ENCODE data around the gene APPBP2. TPM values are rescaled to one million over a fixed set of nuclear protein-coding genes. Genes with fewer than 3 reads are reported as not detected.

APPBP2 gene
- total RNA-seq, 2 experiments from 2014 or later = 18.5 to 18.7 TPM

DNA sequence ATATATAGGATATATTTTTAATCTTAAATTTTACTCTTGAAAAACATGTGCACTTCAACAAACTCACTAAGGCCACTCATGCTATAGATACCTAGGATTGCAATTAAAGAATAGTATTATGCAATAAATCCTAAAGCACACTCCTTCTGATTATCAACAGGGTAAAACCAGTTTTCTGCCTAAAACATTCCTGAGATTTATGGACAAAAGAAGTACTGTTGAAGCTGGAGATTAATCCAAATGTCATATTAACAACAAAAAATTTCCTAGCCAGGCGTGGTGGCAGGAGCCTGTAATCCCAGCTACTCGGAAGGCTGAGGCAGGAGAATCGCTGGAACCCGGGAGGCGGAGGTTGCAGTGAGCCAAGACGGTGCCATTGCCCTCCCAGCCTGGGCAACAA is 82.3 kb downstream of the APPBP2 start:
- H3K27me3 ChIP-seq (ENCODE audit: control insufficient read depth in 1 of 2, insufficient read depth in 2 of 2, low read length in 2 of 2) = no peaks in the 10 kb centered on the region
- no peak overlapping the region for H3K4me3 ChIP-seq (ENCODE audit: low read length)
- Mint-ChIP-seq H3K9me3 (no peaks in the 10 kb centered on the region), H3K27me3 (no peaks in the 10 kb centered on the region), H3K4me3 (no peak overlapping the region), H3K27ac (no peak overlapping the region), H3K4me1 (ENCODE audit: low read depth) (no peaks in the 10 kb centered on the region), H3K36me3 (ENCODE audit: low read depth) (peaks cover 34% of the 10 kb centered on the region)
- ATAC-seq (ENCODE audit: poor library complexity) (no peak), DNase-seq (no peak)
- peaks cover 15% of the 10 kb centered on the region for H3K36me3 ChIP-seq (ENCODE audit: insufficient read depth, low read length)
- ChIA-PET CTCF (no interaction called here), POLR2A (no interaction called here)
- no peak overlapping the region for H3K27ac ChIP-seq (ENCODE audit: low read depth in 1 of 2, low read length in 2 of 2)
- intact Hi-C loops (cut with DNase I, micrococcal nuclease) = no loop called here
- H3K9me3 ChIP-seq (ENCODE audit: control insufficient read depth in 1 of 2, insufficient read depth in 1 of 2, low read length in 2 of 2) = no peaks in the 10 kb centered on the region
- TF ChIP-seq, protein P1, sequence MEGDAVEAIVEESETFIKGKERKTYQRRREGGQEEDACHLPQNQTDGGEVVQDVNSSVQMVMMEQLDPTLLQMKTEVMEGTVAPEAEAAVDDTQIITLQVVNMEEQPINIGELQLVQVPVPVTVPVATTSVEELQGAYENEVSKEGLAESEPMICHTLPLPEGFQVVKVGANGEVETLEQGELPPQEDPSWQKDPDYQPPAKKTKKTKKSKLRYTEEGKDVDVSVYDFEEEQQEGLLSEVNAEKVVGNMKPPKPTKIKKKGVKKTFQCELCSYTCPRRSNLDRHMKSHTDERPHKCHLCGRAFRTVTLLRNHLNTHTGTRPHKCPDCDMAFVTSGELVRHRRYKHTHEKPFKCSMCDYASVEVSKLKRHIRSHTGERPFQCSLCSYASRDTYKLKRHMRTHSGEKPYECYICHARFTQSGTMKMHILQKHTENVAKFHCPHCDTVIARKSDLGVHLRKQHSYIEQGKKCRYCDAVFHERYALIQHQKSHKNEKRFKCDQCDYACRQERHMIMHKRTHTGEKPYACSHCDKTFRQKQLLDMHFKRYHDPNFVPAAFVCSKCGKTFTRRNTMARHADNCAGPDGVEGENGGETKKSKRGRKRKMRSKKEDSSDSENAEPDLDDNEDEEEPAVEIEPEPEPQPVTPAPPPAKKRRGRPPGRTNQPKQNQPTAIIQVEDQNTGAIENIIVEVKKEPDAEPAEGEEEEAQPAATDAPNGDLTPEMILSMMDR (IDR thresholded peaks at IDR 0.05) = no peak
- no peaks in the 10 kb centered on the region for H3K4me1 ChIP-seq (ENCODE audit: insufficient read depth, low read length)

DNA sequence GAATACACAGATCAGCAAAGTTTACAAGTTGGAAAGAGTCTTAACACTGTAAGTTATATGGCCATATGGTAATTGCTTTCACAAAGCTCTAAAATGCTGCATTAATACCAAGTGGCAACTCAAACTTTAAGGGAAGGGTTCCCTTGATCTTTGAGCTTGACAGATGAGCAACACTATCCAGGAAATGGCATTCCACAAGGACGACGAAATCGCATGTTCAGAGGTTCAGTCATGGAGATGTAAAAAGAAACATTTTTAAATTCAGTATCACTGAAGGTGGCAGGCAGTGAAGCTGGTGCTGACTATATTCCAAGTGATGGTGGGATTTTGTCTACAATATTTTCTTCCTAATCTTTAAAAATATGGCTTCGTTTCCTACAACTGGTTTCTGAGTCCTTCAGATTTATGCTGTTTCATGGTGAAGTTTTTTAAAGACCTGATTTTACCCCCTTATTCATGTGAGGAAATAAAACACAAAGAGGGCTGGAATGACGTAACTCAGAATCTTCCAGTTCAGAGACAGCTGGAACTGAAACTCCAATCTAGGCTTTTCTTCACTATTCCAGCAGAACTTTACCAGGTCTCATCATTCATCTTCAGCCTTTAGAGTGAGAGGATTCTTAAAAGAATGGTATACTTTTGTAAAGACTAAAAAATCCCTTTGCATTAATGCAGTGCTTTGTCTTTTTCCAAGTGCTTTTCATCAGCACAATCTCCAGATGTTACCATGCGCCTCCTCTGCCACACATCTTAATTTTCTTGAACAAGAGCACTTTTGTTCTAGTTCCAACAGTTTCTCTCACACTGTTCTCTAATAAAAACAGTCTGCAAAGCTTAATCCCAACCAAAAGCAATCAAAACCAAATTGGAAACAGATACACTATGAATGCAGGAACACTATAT is 83.5 kb downstream of the APPBP2 start:
- Mint-ChIP-seq H3K27me3 (no peaks in the 10 kb centered on the region), H3K36me3 (ENCODE audit: low read depth) (peaks cover 23% of the 10 kb centered on the region), H3K9me3 (no peaks in the 10 kb centered on the region), H3K4me1 (ENCODE audit: low read depth) (no peaks in the 10 kb centered on the region), H3K27ac (no peak overlapping the region), H3K4me3 (no peak overlapping the region)
- H3K4me3 ChIP-seq (ENCODE audit: low read length) = no peak overlapping the region
- intact Hi-C loops (cut with DNase I, micrococcal nuclease) = no loop called here
- CTCF ChIA-PET = no interaction called here
- ATAC-seq (ENCODE audit: poor library complexity) (no peak), DNase-seq (no peak)
- POLR2A ChIA-PET = no interaction called here
- H3K4me1 ChIP-seq (ENCODE audit: insufficient read depth, low read length) = no peaks in the 10 kb centered on the region
- TF ChIP-seq, protein P1 (IDR thresholded peaks at IDR 0.05) = no peak
- no peak overlapping the region for H3K27ac ChIP-seq (ENCODE audit: low read depth in 1 of 2, low read length in 2 of 2)
- H3K36me3 ChIP-seq (ENCODE audit: insufficient read depth, low read length) = peaks cover 12% of the 10 kb centered on the region
- H3K27me3 ChIP-seq (ENCODE audit: control insufficient read depth in 1 of 2, insufficient read depth in 2 of 2, low read length in 2 of 2) = no peaks in the 10 kb centered on the region
- H3K9me3 ChIP-seq (ENCODE audit: control insufficient read depth in 1 of 2, insufficient read depth in 1 of 2, low read length in 2 of 2) = no peaks in the 10 kb centered on the region

DNA sequence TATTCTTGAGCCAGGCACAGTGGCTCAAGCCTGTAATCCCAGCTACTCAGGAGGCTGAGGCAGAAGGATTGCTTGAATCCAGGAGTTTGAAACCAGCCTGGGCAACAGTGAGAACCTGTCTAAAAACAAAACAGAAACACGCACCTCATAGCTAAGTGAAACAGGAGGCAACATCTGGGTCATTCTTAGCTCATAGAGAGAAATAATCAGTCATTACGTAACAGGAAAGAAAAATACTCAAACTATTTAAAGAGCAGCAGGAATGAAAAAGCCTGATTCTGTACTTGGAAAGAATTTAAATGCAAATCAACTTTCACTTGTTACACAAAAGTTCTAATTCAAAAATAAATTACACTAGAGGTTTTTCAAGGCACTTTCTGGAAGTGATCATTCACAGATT is 86.5 kb downstream of the APPBP2 start:
- ATAC-seq (ENCODE audit: poor library complexity) (no peak), DNase-seq (no peak)
- Mint-ChIP-seq H3K27ac (no peak overlapping the region), H3K4me3 (no peak overlapping the region), H3K36me3 (ENCODE audit: low read depth) (peaks cover 5% of the 10 kb centered on the region), H3K9me3 (no peaks in the 10 kb centered on the region), H3K27me3 (peaks cover 5% of the 10 kb centered on the region), H3K4me1 (ENCODE audit: low read depth) (no peaks in the 10 kb centered on the region)
- no peak overlapping the region for H3K4me3 ChIP-seq (ENCODE audit: low read length)
- H3K27me3 ChIP-seq (ENCODE audit: control insufficient read depth in 1 of 2, insufficient read depth in 2 of 2, low read length in 2 of 2) = no peaks in the 10 kb centered on the region
- H3K27ac ChIP-seq (ENCODE audit: low read depth in 1 of 2, low read length in 2 of 2) = no peak overlapping the region
- H3K4me1 ChIP-seq (ENCODE audit: insufficient read depth, low read length) = peaks cover 6% of the 10 kb centered on the region
- no peaks in the 10 kb centered on the region for H3K9me3 ChIP-seq (ENCODE audit: control insufficient read depth in 1 of 2, insufficient read depth in 1 of 2, low read length in 2 of 2)
- ChIA-PET CTCF (no interaction called here), POLR2A (no interaction called here)
- TF ChIP-seq, protein P1 (IDR thresholded peaks at IDR 0.05) = no peak
- H3K36me3 ChIP-seq (ENCODE audit: insufficient read depth, low read length) = no peaks in the 10 kb centered on the region
- intact Hi-C loops (cut with DNase I, micrococcal nuclease) = loop anchor here (5.0 to 10.0 kb wide), 4 partner anchors 175 to 335 kb away; no protein-coding TSS in a partner anchor

All from CD4-positive, alpha-beta T cell (primary cell).